ENCODE measurements around the gene NUDCD3.

NUDCD3 gene

DNA sequence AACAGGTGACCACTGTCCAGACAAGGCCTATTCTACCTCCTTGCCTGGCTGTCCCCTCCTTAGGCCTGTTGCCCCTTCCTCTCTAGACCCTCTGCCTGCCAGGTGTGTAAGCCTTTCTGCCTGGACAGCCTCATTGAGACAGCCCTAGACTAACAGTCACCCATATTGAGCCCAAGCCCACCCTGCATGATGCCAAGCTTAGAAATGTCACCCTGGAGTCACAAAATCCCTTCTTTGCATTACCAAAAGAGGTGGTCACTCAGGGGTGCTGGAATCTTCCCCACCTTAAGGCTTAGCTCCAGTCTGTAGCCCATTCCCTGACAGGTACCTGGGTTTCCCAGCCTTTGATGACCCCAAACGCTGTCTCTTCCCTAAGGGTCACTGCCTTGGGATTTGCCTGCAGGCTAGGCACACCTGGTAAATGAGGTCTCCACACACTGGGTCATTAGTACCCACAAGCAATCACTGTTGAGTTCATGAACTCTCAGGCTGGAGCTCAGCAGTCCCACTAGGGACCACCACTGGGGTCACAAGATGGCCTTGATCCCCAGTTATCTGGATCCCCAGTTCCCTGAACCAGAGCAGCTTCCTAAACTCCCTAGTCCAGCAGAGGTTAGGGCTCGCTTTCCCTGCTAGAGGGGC is 110.1 kb downstream of the NUDCD3 start:
- ATAC-seq: no peak
- TF ChIP-seq ARNTL (CRISPR knock-in tag; IDR thresholded peaks at IDR 0.05; ENCODE audit: borderline replicate concordance, low read depth) (no peak), ZFP30 (CRISPR knock-in tag; IDR thresholded peaks at IDR 0.05) (no peak), CSDC2 (CRISPR knock-in tag; IDR thresholded peaks at IDR 0.05) (no peak), OSR1 (CRISPR knock-in tag; IDR thresholded peaks at IDR 0.05) (no peak), ZNF565 (CRISPR knock-in tag; conservative IDR thresholded peaks at IDR 0.05; ENCODE audit: low read depth) (no peak)
- TF ChIP-seq, protein P1, sequence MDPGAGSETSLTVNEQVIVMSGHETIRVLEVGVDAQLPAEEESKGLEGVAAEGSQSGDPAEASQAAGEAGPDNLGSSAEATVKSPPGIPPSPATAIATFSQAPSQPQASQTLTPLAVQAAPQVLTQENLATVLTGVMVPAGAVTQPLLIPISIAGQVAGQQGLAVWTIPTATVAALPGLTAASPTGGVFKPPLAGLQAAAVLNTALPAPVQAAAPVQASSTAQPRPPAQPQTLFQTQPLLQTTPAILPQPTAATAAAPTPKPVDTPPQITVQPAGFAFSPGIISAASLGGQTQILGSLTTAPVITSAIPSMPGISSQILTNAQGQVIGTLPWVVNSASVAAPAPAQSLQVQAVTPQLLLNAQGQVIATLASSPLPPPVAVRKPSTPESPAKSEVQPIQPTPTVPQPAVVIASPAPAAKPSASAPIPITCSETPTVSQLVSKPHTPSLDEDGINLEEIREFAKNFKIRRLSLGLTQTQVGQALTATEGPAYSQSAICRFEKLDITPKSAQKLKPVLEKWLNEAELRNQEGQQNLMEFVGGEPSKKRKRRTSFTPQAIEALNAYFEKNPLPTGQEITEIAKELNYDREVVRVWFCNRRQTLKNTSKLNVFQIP (CRISPR knock-in tag; IDR thresholded peaks at IDR 0.05; ENCODE audit: borderline replicate concordance, low read depth): no peak
- TF ChIP-seq, protein P2, sequence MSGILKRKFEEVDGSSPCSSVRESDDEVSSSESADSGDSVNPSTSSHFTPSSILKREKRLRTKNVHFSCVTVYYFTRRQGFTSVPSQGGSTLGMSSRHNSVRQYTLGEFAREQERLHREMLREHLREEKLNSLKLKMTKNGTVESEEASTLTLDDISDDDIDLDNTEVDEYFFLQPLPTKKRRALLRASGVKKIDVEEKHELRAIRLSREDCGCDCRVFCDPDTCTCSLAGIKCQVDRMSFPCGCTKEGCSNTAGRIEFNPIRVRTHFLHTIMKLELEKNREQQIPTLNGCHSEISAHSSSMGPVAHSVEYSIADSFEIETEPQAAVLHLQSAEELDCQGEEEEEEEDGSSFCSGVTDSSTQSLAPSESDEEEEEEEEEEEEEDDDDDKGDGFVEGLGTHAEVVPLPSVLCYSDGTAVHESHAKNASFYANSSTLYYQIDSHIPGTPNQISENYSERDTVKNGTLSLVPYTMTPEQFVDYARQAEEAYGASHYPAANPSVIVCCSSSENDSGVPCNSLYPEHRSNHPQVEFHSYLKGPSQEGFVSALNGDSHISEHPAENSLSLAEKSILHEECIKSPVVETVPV (CRISPR knock-in tag; IDR thresholded peaks at IDR 0.05): no peak

DNA sequence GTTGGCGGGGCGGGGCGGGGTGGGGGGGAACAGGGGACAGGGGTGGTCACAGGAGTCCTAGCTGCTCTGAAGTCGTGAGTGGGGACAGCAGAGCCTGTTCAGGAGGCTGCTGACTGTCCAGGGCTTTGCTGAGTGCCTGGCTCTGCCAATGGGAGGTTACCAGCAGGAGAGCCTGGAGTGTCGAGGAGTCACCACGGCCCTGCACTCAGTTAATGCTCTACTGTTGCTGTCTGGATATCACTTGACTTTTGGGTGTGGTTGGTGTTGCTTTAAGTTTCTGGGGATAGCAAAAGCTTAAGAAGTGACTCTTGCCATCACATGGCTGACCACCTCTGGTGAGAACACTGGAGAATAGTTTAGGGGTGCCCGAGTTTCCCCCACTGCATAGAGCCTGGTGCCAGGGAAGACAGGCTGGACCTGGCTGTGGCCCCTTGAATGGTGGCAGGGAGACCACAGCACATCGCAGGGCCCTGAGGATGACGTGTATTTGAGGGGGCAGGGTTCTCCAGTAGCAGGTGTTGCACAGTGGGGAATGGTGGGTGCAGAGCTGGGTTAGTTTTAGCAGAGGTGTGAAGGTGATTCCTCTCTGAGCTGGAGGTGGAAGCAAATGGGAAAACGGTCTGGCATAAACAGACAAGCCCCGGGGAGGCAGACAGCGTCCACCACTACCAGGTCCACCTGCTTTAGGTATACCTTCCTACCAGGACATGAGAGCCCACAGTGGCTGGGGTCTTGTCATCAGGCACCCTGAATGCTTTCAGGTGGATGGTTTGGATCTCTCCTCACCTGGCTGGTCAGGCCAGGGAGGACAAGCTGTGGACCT is 110.9 kb downstream of the NUDCD3 start:
- ATAC-seq: peak; percentile 10; the same call in 2 of the 3 replicates

DNA sequence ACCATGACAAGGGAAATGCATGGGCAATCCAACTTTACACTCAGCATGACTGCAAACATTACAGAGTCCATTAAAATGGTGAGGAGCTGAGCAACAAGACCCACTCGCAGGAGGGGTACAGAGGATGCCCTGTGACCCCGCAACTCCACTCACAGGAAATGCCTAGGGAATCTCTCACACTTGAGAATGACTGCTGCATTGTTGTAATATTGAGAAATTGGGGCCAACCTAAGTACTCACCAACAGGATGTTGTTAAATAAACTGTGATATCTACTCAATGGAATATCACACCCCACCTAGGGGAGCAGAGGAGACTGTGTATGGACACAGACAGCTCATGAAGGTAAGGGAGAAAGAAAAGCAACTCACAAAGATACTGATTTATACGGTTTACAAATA is 111.7 kb downstream of the NUDCD3 start:
- ATAC-seq: peak; percentile 9
- TF ChIP-seq ZNF70 (CRISPR knock-in tag; IDR thresholded peaks at IDR 0.05): no peak
- TF ChIP-seq BACH2 (CRISPR knock-in tag; IDR thresholded peaks at IDR 0.05; ENCODE audit: borderline replicate concordance): no peak
- no peak for TF ChIP-seq GLIS3 (CRISPR knock-in tag; IDR thresholded peaks at IDR 0.05)
- TF ChIP-seq, protein P3, sequence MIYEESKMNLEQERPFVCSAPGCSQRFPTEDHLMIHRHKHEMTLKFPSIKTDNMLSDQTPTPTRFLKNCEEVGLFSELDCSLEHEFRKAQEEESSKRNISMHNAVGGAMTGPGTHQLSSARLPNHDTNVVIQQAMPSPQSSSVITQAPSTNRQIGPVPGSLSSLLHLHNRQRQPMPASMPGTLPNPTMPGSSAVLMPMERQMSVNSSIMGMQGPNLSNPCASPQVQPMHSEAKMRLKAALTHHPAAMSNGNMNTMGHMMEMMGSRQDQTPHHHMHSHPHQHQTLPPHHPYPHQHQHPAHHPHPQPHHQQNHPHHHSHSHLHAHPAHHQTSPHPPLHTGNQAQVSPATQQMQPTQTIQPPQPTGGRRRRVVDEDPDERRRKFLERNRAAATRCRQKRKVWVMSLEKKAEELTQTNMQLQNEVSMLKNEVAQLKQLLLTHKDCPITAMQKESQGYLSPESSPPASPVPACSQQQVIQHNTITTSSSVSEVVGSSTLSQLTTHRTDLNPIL (CRISPR knock-in tag; IDR thresholded peaks at IDR 0.05; ENCODE audit: low read depth): no peak
- TF ChIP-seq, protein P1 (CRISPR knock-in tag; IDR thresholded peaks at IDR 0.05; ENCODE audit: borderline replicate concordance, low read depth): no peak
- no peak for TF ChIP-seq ISL1 (CRISPR knock-in tag; IDR thresholded peaks at IDR 0.05)
- TF ChIP-seq ZFP30 (CRISPR knock-in tag; IDR thresholded peaks at IDR 0.05): no peak
- no peak for TF ChIP-seq RARB (CRISPR knock-in tag; IDR thresholded peaks at IDR 0.05)
- no peak for TF ChIP-seq ZFP3 (CRISPR knock-in tag; IDR thresholded peaks at IDR 0.05)
- TF ChIP-seq ESRRG (CRISPR knock-in tag; IDR thresholded peaks at IDR 0.05): no peak
- TF ChIP-seq, protein P2 (CRISPR knock-in tag; IDR thresholded peaks at IDR 0.05): no peak
- TF ChIP-seq, protein P4, sequence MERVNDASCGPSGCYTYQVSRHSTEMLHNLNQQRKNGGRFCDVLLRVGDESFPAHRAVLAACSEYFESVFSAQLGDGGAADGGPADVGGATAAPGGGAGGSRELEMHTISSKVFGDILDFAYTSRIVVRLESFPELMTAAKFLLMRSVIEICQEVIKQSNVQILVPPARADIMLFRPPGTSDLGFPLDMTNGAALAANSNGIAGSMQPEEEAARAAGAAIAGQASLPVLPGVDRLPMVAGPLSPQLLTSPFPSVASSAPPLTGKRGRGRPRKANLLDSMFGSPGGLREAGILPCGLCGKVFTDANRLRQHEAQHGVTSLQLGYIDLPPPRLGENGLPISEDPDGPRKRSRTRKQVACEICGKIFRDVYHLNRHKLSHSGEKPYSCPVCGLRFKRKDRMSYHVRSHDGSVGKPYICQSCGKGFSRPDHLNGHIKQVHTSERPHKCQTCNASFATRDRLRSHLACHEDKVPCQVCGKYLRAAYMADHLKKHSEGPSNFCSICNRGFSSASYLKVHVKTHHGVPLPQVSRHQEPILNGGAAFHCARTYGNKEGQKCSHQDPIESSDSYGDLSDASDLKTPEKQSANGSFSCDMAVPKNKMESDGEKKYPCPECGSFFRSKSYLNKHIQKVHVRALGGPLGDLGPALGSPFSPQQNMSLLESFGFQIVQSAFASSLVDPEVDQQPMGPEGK (CRISPR knock-in tag; IDR thresholded peaks at IDR 0.05; ENCODE audit: borderline replicate concordance): no peak
- no peak for TF ChIP-seq OSR1 (CRISPR knock-in tag; IDR thresholded peaks at IDR 0.05)
- TF ChIP-seq ZNF565 (CRISPR knock-in tag; conservative IDR thresholded peaks at IDR 0.05; ENCODE audit: low read depth): no peak
- TF ChIP-seq CSDC2 (CRISPR knock-in tag; IDR thresholded peaks at IDR 0.05): no peak
- TF ChIP-seq ZC3H10 (CRISPR knock-in tag; IDR thresholded peaks at IDR 0.05): no peak

More for the DNA sequence above, 110.9 kb downstream of the NUDCD3 start:
- TF ChIP-seq, protein P2 (CRISPR knock-in tag; IDR thresholded peaks at IDR 0.05): no peak
- TF ChIP-seq PPARA (CRISPR knock-in tag; IDR thresholded peaks at IDR 0.05; ENCODE audit: borderline replicate concordance) (no peak), TCF4 (CRISPR knock-in tag; IDR thresholded peaks at IDR 0.05; ENCODE audit: borderline replicate concordance) (no peak), ARNTL (CRISPR knock-in tag; IDR thresholded peaks at IDR 0.05; ENCODE audit: borderline replicate concordance, low read depth) (no peak), ESRRG (CRISPR knock-in tag; IDR thresholded peaks at IDR 0.05) (no peak), ZFP30 (CRISPR knock-in tag; IDR thresholded peaks at IDR 0.05) (no peak), SNAI2 (CRISPR knock-in tag; IDR thresholded peaks at IDR 0.05) (no peak)

All from SK-N-SH treated with all-trans-retinoic acid at 6 μM for 48 hours (cell line).